Endodermal cell (in vitro differentiated cells): Measurements from ENCODE around the gene SLC35D1. TPM values are rescaled to one million over a fixed set of nuclear protein-coding genes. Genes with fewer than 3 reads are reported as not detected.

Source experiments
- DNase-seq: peaks from one replicate; pipeline ENCODE4 v3.0.0-alpha.2; 2017
- H3K27ac ChIP-seq: 2 replicates; pipeline ENCODE4 v1.5.1; 2013; ENCODE audit warnings: mild to moderate bottlenecking, low read depth, low read length, moderate library complexity
- H3K27me3 ChIP-seq: 2 replicates; pipeline ENCODE4 v1.6.1; 2013; ENCODE audit warnings: mild to moderate bottlenecking, low read length, moderate library complexity; ENCODE audit not compliant: insufficient read depth, control insufficient read depth, poor library complexity, severe bottlenecking
- H3K36me3 ChIP-seq: 2 replicates; pipeline ENCODE4 v1.7.0; 2013; ENCODE audit warnings: mild to moderate bottlenecking, low read length, moderate library complexity; ENCODE audit not compliant: control insufficient read depth, insufficient read depth
- H3K4me1 ChIP-seq: one replicate; pipeline ENCODE4 v1.7.0; 2013; ENCODE audit warnings: low read length; ENCODE audit not compliant: control insufficient read depth, insufficient read depth
- H3K4me3 ChIP-seq: 2 replicates; pipeline ENCODE4 v1.5.1; 2013; ENCODE audit warnings: mild to moderate bottlenecking, low read length, moderate library complexity
- H3K9ac ChIP-seq: 2 replicates; pipeline ENCODE4 v1.6.1; 2013; ENCODE audit warnings: mild to moderate bottlenecking, low read length, moderate library complexity; ENCODE audit not compliant: poor library complexity, severe bottlenecking; ENCODE audit errors: extremely low read depth
- H3K9me3 ChIP-seq: 2 replicates; pipeline ENCODE4 v1.6.1; 2013; ENCODE audit warnings: mild to moderate bottlenecking, low read length, moderate library complexity; ENCODE audit not compliant: control insufficient read depth
- H3K27ac Mint-ChIP-seq: 2 replicates; pipeline ENCODE4 v1.8.0; 2020; ENCODE audit warnings: mixed read lengths
- H3K27me3 Mint-ChIP-seq: 2 replicates; pipeline ENCODE4 v1.8.0; 2021; ENCODE audit warnings: mild to moderate bottlenecking, mixed read lengths; ENCODE audit not compliant: insufficient read depth
- H3K36me3 Mint-ChIP-seq: 2 replicates; pipeline ENCODE4 v1.8.0; 2020; ENCODE audit warnings: low read depth, mixed read lengths
- H3K4me1 Mint-ChIP-seq: 2 replicates; pipeline ENCODE4 v1.8.0; 2020; ENCODE audit warnings: mixed read lengths
- H3K4me3 Mint-ChIP-seq: 2 replicates; pipeline ENCODE4 v1.8.0; 2020; ENCODE audit warnings: mild to moderate bottlenecking, moderate library complexity, mixed read lengths
- H3K9me3 Mint-ChIP-seq: 2 replicates; pipeline ENCODE4 v1.8.0; 2020; ENCODE audit warnings: mild to moderate bottlenecking, mixed read lengths
- CTCF ChIP-seq: fragments of 200-600 bp; sonication (generic); conservative IDR thresholded peaks from 2 replicates; pipeline ENCODE4 v1.5.0; 2021; ENCODE audit warnings: antibody characterized with exemption, mild to moderate bottlenecking
- WGBS, 2 experiments: methylation state at CpG; one replicate each; pipeline versions ENCODE4 v1.1.5 to v1.1.7; 2013; ENCODE audit warnings: missing lambda C conversion rate in 2 of 2, mixed read lengths in 1 of 2; ENCODE audit not compliant: insufficient coverage in 1 of 2, insufficient read length in 1 of 2; 5-methylcytosine and 5-hydroxymethylcytosine counted together
- total RNA-seq, 2 donors: library from RNA; stranded (reverse); fragmentation: NEBNext Ultra II Directional in 1 of 2; extraction: Animal tissue kit (Norgen Biotek cat#: 25700) in 1 of 2; gene quantifications; 2 replicates in 1 of 2; 3 replicates in 1 of 2; pipeline ENCODE4 v1.2.1, GENCODE V29; 2021

SLC35D1 gene
- total RNA-seq, 2 donors from 2014 or later = 5.5 to 5.9 TPM

- H3K9ac ChIP-seq = no peak overlapping the region
- H3K9me3 ChIP-seq = no peaks in the 10 kb centered on the region
- TF ChIP-seq CTCF = no peak
- Mint-ChIP-seq H3K36me3 (peaks cover 27% of the 10 kb centered on the region), H3K9me3 (no peaks in the 10 kb centered on the region), H3K4me1 (no peaks in the 10 kb centered on the region), H3K27ac (no peak overlapping the region), H3K27me3 (no peaks in the 10 kb centered on the region), H3K4me3 (no peak overlapping the region)
- H3K4me1 ChIP-seq = no peaks in the 10 kb centered on the region
- 88% methylated on average over 1 of the region's 1 CpG; no CpG with 5 or more reads in 1 of the 2 experiments for WGBS, 2 experiments
- DNase-seq = no peak
- no peak overlapping the region for H3K4me3 ChIP-seq
- peaks cover 79% of the 10 kb centered on the region for H3K36me3 ChIP-seq
- H3K27me3 ChIP-seq = no peaks in the 10 kb centered on the region
- H3K27ac ChIP-seq = no peak overlapping the region
These were observed 68.1 kb downstream of the SLC35D1 start for GRCh38 chr1:66985835-66986234.

- Histone ChIP-seq H3K27me3 (no peaks in the 10 kb centered on the region), H3K4me3 (no peak overlapping the region), H3K9me3 (no peaks in the 10 kb centered on the region), H3K9ac (no peak overlapping the region), H3K4me1 (no peaks in the 10 kb centered on the region), H3K36me3 (peaks cover 92% of the 10 kb centered on the region), H3K27ac (no peak overlapping the region)
- Mint-ChIP-seq H3K4me1 (no peaks in the 10 kb centered on the region), H3K36me3 (peaks cover 24% of the 10 kb centered on the region), H3K4me3 (no peak overlapping the region), H3K27ac (no peak overlapping the region), H3K9me3 (no peaks in the 10 kb centered on the region), H3K27me3 (no peaks in the 10 kb centered on the region)
- no peak for DNase-seq
- no peak for TF ChIP-seq CTCF
- WGBS, 2 experiments = 98 to 100% methylated on average over 1 of the region's 1 CpG
These were observed 69.5 kb downstream of the SLC35D1 start for GRCh38 chr1:66984491-66984890.

- H3K27me3 Mint-ChIP-seq = no peaks in the 10 kb centered on the region
- Histone ChIP-seq H3K9me3 (no peaks in the 10 kb centered on the region), H3K4me3 (no peak overlapping the region), H3K36me3 (peaks cover 97% of the 10 kb centered on the region), H3K27me3 (no peaks in the 10 kb centered on the region), H3K27ac (no peak overlapping the region), H3K4me1 (no peaks in the 10 kb centered on the region), H3K9ac (no peak overlapping the region)
- no peak overlapping the region for H3K4me3 Mint-ChIP-seq
- no peaks in the 10 kb centered on the region for H3K4me1 Mint-ChIP-seq
- WGBS, 2 experiments = 95 to 100% methylated on average over 1 to 4 of the region's 4 CpGs
- DNase-seq = no peak
- no peaks in the 10 kb centered on the region for H3K9me3 Mint-ChIP-seq
- no peak for TF ChIP-seq CTCF
- peaks cover 25% of the 10 kb centered on the region for H3K36me3 Mint-ChIP-seq
- H3K27ac Mint-ChIP-seq = no peak overlapping the region
These were observed 71.2 kb downstream of the SLC35D1 start for GRCh38 chr1:66982561-66983260.
